ENCODE data around the gene TEX13A.

The TEX13A gene

DNA sequence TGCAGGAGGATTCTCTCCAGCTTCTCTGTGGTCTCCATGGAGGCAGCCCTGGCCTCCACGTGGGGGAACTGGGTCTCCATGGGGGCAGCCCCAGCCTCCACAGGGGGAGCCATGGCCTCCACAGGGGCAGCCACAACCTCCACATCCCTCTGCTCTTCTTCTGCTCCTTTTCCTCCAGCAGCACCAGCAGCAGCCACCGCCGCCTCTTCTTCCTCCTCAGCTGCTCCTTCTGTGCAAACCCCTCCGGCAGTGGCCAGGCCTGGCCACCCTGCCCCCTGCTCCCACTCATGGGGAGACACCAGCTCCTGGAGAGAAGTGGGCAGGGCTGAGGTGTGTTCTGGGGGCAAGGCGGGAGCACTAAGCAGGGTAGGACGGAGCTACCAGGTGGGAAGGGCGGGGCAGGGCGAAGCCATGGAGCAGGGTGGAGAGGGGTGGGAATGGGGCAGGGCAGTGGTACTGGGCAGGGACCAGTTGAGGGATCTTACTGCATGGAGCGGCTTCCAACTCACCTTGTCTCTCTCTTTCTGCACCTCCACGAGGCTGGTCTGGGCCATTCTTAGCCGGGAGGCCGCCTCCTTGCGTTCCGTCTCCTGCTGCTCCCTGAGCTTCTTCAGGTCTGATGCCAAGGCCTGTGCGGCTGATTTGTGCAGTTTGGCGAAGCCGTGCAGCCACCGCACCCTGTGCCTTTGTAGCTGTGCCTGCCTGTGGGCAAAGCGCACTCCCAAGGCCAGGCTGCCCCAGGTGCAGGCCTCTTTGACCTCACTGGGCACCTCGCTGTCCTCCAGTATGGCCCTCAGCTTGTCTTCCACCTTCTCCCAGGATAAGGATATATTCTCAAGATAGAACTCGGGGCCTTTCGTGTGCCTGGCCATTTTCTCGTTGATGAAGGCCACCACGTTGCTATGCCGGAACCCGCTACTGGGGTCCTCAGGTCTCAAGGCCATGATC, 766 bp downstream of the TEX13A start:
- in situ Hi-C loops (cut with MboI; ENCODE audit: low sequenced_read_pairs, unreplicated experiment), result no loop called here
- TF ChIP-seq, protein P1, sequence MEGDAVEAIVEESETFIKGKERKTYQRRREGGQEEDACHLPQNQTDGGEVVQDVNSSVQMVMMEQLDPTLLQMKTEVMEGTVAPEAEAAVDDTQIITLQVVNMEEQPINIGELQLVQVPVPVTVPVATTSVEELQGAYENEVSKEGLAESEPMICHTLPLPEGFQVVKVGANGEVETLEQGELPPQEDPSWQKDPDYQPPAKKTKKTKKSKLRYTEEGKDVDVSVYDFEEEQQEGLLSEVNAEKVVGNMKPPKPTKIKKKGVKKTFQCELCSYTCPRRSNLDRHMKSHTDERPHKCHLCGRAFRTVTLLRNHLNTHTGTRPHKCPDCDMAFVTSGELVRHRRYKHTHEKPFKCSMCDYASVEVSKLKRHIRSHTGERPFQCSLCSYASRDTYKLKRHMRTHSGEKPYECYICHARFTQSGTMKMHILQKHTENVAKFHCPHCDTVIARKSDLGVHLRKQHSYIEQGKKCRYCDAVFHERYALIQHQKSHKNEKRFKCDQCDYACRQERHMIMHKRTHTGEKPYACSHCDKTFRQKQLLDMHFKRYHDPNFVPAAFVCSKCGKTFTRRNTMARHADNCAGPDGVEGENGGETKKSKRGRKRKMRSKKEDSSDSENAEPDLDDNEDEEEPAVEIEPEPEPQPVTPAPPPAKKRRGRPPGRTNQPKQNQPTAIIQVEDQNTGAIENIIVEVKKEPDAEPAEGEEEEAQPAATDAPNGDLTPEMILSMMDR (IDR thresholded peaks at IDR 0.05; ENCODE audit: borderline replicate concordance, control extremely low read depth, extremely low read depth, insufficient read depth, missing control alignments), result no peak

DNA sequence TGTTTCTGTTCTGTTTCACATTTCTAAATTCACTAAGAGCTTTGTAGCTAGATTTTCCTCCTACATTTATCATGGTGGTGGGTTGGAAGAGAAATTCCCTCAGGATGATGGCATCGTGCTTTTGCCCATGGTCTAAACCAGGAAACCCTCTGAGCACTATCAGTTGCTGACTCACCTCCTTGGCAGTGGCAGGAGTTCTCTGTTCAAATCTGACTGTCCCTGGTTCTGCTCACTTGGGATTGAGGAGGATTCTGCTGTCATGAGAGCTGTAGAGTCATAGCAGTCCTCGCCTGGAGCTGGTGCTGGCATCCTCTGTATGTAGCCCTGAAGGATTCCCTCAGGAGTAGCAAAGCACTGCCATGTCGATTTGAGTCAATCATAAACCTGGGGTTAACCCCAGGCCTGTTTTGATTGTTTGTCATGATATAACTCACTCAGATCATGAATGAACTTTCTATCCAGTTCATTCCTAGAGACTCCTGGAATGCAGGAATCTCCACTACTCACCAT, 9.4 kb downstream of the TEX13A start:
- in situ Hi-C loops (cut with MboI; ENCODE audit: low sequenced_read_pairs, unreplicated experiment), result no loop called here
- no peak for DNase-seq (ENCODE audit: low spot score)
- TF ChIP-seq, protein P1 (IDR thresholded peaks at IDR 0.05; ENCODE audit: borderline replicate concordance, control extremely low read depth, extremely low read depth, insufficient read depth, missing control alignments), result no peak

More for the DNA sequence above, 766 bp downstream of the TEX13A start:
- no peak for DNase-seq (ENCODE audit: low spot score)

DNA sequence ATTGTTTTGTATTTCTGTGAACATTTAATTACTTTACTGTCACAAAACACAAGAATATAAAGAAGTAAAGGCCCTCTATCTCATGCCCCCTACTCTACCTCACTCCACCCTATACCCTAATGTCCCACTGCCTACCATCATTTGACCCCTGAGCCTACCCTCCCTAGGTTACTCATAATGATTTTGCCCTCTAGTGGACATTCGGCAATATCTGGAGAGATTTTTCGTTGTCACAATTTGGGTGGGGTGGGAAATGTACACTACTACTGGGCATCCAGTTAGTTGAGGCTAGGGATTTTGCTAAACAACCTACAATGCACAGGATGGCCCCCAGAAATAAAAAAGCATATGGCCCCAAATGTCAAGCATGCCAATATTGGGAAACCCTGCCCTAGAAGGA, 10.2 kb downstream of the TEX13A start:
- in situ Hi-C loops (cut with MboI; ENCODE audit: low sequenced_read_pairs, unreplicated experiment), result no loop called here
- DNase-seq (ENCODE audit: low spot score), result no peak
- TF ChIP-seq, protein P1 (IDR thresholded peaks at IDR 0.05; ENCODE audit: borderline replicate concordance, control extremely low read depth, extremely low read depth, insufficient read depth, missing control alignments), result no peak

DNA sequence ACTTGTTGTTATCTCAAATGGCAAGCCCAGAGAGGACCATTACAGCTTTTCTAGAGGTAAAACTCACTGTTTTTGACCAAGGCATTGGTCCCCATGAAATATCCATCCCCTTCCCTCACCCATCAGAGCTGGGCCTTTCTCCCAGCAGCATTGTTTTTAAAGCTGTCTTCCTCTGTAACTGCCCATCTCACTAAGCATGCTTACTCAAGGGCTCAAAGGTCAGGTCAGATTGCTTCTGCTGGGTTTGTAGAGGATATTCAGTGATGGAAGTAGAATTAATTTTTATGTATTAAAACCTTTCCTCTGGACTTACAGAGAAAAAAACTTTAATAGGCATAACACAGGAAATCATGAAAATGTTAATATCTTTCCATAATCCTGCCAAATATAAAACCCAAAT, 11.1 kb downstream of the TEX13A start:
- TF ChIP-seq, protein P1 (IDR thresholded peaks at IDR 0.05; ENCODE audit: borderline replicate concordance, control extremely low read depth, extremely low read depth, insufficient read depth, missing control alignments), result no peak
- DNase-seq (ENCODE audit: low spot score), result no peak
- in situ Hi-C loops (cut with MboI; ENCODE audit: low sequenced_read_pairs, unreplicated experiment), result no loop called here

DNA sequence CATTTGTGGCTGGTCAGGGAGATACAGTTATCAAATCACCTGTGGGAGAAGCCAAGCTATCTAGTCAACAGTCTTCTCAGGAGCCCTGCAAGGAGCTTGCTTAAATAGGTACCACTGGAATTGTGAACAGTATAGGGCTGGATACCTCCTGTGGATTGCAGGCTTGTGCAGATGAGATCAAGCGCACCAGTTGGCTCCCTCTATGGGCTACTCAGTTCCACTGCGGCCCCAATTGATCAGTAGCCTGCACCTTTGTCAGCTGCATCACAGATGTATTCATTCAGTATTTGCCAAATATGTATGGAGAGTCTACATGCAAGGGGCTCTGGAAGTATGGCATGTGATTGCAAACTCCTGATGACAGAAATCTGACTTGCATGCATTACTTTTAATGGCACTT, 28.6 kb downstream of the TEX13A start:
- in situ Hi-C loops (cut with MboI; ENCODE audit: low sequenced_read_pairs, unreplicated experiment), result no loop called here
- peak; percentile 6 for DNase-seq (ENCODE audit: low spot score)
- TF ChIP-seq, protein P1 (IDR thresholded peaks at IDR 0.05; ENCODE audit: borderline replicate concordance, control extremely low read depth, extremely low read depth, insufficient read depth, missing control alignments), result no peak

DNA sequence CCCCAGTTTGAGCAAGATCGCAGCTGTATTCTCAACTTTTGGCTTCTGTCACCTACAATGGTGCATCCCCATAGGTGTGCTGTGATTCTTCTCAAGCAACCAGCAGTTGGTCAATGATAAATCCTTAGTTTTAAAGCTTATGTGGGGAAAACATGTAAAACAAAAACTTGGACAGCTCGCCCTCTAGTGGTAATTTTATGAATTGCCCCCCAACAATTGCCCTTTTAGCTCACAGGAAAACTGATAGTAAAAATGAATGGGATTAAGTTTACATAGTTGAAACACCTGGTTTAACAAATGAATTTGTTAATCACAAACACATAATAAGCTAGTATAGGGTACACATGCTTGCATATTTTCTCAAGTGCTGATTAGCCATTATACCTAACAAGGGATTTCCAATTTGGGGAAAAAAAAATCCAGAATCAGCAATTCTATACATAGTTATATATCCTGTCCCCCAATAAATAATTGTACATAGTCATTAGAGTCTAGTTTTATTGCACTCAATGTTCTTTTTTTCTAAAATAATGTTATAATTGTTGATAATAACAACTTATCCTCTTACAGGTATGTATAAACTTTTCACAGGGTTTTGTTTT, 30.1 kb downstream of the TEX13A start:
- in situ Hi-C loops (cut with MboI; ENCODE audit: low sequenced_read_pairs, unreplicated experiment), result no loop called here
- peak; percentile 17 for DNase-seq (ENCODE audit: low spot score)
- TF ChIP-seq, protein P1 (IDR thresholded peaks at IDR 0.05; ENCODE audit: borderline replicate concordance, control extremely low read depth, extremely low read depth, insufficient read depth, missing control alignments), result peak; percentile 35
